HG03354 (cell line): ENCODE measurements around the gene ZNF217.
"Not testable (repeated sequence)": the region's sequence is repeated elsewhere in the genome, so short reads cannot be mapped to it uniquely, and the experiment has no call there.

Experiments used
- ATAC-seq: cut with Tn5 transposase; IDR thresholded peaks from one replicate; pipeline ENCODE4 v1.9.1; 2021; ENCODE audit warnings: mild to moderate bottlenecking; ENCODE audit not compliant: unreplicated experiment, poor library complexity, severe bottlenecking

Gene ZNF217

DNA sequence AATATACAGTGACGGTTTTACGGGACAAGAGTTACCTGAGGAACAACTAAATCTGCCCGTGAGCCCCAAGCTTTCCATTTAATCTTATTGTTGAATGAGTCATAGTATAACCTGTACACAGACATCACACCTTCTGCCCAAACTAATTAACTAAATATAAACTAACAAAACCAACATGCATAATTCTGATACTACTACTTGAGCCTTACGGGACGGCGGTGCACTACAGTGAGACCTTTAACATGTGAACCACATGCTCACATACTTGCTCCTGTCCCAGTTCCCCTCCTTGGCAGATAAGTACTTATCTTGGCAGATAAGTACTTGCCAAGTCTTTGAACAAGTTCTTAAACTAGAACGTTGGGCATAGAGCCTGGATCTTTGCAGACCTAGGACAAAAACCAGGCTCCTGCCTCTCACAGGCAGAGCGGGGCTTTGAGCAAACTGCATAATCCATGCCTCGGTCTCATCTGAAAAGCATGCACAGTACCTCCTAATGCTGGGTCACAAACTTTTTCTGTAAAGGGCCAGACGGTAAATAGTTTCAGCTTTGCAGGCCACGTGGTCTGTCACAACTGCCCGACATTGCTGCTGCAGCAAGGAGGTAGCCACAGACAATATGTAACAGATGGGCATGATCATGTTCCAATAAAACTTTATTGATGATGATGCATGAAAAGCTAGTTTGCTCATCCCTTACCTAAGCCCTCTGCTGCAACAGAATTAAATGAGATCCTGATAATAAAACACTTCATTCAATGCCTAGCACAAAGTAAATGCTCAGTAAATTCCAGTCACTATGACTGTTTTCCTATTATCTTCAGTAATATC is 23.0 kb downstream of the ZNF217 start:
- ATAC-seq = no peak

DNA sequence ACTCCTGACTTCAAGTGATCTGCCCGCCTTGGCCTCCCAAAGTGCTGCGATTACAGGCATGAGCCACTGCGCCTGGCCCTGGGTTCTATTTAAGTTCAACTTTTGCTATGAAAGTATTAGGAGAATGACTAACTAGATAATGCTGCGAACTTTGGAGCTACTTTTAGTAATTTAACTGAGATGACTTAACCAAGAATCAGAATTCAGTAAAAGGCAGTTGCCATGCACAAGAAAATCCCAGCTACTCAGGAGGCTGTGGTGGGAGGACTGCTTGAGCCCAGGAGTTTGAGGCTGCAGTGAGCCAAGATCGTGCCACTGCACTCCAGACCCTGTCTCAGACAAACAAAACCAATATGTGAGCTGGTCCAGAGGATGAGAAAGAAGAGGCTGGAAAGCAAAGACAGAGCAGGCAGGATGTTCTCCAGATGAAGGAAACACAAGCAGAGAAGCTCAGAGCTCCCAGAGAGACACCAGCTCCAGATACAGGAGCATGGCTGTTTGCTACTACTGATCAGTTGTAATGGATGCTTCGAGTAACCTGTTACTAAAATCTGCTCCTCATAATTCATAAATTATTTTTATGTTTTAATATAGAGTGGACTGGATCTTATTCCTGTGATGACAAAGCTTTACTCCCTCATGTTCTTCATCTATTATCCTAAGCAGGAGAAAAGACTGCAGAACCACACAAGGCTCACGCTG is 23.9 kb downstream of the ZNF217 start:
- no peak for ATAC-seq

DNA sequence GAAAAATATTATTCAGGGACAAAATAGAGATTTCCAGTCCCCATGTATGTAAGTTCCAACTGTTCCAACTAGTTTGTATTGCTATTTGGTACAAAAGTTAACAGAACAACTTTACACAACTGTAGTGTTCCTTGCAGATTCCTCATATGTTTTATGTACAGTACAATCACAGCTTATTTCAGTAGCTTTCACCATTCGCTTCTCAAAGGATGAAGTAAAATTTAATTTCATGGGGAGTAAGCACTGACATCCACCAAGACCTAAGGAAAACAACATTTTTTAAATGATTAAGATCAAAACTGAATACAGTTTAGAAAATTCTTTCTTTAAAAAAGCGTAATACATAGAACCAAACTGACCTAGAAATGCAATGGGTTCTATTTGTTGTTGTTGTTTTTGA is 24.6 kb downstream of the ZNF217 start:
- no peak for ATAC-seq

DNA sequence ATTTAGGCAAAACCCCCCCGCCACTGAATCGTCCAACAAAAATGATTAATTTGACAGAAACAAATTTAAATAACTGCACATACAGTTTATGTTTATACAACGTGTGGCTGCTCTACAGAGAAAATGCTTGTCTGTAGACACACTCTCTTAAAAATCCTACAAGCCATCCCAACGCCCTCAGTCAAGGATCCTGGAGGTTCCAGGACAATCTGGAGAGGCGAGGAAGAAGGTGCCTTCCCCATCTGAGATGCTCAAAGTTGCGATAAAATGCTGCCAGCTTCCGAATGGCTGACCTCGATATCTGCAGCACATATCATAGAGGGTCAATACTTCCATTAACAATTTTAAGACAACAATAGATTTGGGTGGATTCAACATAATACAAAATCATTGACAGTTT is 25.3 kb downstream of the ZNF217 start:
- ATAC-seq = no peak

DNA sequence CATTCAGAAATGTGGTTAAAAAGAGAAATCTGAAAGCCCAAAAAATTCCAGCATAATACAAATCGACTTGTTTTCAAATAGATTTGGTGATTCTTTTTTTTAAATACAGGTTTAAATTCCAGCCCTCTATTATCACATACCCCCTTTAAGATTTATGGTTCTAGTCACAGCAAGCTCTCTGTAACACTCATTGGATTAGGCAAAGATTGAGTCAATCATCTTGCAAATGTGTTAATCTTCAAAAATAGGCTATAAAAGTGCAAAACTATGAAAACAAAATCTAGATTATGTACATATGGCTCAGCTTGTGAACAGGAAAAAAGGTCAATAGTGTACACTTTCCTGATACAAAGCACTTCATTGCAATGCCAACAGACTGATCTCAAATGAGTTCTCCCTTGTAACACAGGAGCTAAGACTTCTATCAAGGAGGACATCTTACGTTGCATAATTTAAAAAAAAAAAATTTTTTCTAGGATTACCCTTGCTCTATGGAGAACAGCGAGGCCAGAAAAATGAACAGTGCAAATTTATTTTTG is 26.2 kb downstream of the ZNF217 start:
- ATAC-seq = no peak

DNA sequence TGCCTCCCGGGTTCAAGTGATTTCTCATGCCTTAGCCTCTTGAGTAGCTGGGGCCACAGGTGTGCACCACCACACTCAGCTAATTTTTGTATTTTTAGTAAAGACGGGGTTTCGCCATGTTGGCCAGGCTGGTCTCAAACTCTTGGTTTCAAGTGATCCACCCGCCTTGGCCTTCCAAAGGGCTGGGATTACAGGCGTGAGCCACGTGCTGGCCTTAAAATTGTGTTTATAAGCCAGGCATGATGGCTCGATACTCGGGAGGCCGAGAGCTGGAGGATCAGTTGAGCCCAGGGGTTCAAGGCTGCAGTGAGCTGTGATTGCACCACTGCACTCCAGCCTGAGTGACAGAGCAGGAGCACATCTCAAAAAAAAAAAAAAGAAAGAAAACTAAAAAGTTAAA is 27.0 kb downstream of the ZNF217 start:
- ATAC-seq = not testable (repeated sequence)

DNA sequence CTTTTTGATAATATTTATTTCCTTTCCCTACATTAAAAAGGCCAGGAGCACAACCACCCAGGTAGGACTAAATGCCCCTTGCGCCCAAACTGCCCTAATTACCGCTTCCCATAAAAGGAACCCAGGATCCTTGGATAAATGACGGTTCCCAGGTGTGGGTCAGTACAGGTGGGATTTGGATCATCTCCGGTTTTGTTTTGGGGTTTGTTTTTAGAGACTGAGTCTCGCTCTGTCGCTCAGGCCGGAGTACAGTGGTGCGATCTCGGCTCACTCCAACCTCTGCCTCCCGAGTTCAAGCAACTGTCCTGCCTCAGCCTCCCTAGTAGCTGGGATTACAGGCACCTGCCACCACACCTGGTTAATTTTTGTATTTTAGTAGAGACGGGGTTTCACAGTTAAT is 28.4 kb downstream of the ZNF217 start:
- no peak for ATAC-seq

DNA sequence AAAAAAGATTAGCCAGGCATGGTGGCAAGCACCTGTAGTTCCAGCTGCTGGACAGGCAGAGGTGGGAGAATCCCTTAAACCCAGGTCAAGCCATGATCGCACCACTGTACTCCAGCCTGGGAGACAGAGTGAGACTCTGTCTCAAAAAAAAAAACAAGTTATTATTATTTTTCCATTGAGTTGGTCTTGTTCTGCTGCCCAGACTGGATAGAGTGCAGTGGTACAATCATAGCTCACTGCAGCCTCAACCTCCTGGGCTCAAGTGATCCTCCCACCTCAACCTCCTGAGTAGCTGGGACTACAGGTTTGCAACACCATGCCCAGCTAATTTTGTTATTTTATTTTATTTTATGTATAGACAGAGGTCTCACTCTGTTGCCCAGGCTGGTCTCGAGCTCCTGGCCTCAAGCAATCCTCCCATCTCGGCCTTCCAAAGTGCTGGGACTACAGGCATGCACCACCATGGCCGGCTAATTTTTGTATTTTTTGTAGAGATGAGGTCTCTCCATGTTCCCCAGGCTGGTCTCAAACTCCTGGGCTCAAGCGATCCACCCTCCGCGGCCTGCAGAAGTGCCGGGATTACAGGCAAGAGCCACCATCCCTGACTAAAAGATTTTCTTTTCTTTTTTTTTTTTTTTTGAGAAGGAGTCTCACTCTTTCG is 31.4 kb downstream of the ZNF217 start:
- ATAC-seq = not testable (repeated sequence)

DNA sequence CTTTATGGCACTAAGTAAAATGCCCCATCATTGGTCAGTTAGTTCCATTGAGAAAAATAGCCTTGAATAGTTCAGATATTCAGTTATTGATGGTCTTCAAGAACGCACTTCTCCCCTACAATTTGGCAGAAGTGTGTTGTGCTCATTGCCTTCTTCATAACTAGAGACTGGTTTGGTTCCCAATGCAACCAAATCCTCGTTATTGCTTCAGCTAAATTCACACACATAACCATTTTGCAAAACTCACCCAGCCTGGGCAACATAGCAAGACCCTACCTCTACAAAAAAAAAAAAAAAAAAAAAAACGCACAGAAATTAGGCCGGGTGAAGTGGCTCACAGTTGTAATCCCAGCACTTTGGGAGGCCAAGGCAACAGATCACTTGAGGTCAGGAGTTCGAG is 32.1 kb downstream of the ZNF217 start:
- ATAC-seq = no peak

DNA sequence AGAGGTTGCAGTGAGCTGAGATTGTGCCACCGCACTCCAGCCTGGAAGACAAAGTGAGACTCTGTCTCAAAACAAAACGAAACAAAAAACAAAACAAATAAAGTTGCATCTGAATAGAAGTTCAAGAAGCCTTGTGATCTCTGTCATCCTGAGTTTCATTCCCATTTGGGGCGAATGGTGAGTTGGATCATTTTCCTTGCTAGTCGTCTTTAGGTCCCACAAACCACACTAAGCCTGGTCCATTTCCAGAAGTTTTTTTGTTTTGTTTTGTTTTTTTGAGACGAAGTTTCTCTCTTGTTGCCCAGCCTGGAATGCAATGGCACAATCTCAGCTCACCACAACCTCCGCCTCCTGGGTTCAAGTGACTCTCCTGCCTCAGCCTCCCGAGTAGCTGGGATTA is 33.8 kb downstream of the ZNF217 start:
- no peak for ATAC-seq

DNA sequence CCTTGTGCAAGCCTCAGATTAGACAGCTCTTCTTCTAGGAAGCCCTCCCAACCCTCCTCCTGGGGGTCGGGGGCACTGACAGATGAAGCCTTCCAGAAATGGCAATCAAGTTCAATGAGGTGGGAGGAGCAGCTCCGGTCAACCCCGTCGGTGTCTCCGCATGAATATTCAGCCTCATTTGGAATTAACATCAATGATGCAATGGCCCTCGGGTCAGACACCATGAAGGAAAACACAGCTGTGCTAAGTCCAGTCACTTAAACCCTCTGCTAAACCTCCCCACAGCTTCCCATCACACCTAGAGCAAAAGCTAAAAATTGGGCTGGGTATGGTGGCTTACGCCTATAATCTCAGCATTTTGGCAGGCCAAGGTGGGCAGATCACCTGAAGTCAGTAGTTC is 36.5 kb downstream of the ZNF217 start:
- no peak for ATAC-seq

DNA sequence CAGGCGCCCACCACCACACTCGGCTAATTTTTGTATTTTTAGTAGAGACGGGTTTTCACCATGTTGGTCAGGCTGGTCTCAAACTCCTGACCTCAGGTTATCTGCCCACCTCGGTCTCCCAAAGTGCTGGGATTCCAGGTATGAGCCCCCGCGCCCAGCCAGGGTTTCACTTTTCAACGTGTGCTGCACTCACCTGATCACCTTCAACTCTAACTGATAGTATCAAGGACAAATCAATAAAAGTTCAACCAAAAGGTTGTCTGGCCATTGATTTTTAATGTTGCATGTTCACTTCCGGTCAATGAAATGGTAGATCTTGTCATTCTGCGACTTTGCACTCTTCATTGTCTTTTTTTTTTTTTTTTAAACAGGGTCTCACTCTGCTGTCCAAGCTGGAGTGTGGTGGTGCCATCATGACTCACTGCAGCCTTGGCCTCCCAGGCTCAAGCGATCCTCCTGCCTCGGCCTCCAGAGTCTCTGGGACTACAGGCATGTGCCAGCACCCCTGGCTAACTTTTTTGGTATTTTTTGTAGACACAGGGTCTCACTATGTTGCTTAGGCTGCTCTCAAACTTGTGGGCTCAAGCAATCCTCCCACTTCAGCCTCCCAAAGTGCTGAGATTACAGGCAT is 37.3 kb downstream of the ZNF217 start:
- ATAC-seq = no peak

DNA sequence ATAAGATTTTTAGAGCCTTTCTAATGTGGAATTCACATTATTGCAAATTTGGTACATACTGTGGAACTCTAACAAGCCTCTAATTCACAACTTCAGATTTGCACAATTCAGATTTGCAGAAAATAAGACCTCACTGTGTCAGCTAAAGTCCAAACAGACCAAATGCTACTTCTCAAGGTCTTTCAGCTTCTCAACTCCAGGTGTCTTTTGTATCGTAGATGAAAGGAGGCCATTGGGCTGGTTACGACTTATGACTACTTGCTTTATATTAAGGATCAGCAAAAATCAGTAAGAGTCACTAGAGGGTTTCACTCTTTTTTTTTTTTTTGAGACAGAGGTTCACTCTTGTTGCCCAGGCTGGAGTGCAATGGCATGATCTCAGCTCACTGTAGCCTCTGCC is 37.8 kb downstream of the ZNF217 start:
- ATAC-seq = no peak

DNA sequence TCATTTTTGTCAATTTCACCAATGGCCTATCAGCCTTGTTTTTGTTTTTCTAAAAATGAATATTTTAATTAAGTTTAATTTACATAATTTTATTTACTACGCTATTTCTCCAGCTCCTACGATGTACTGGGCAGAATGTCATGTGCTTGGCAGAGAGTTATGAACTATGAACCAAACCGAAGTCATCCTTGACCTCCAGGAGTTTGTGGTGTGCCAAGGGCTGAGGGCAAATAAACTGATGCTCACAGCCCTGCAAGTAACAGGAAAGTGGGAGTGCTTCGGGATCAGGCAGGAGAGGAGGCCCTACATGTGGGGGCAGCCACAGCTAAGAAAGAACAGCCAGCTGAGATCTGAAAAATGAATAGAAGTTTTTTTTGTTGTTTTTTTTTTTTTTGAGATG is 38.6 kb downstream of the ZNF217 start:
- no peak for ATAC-seq

DNA sequence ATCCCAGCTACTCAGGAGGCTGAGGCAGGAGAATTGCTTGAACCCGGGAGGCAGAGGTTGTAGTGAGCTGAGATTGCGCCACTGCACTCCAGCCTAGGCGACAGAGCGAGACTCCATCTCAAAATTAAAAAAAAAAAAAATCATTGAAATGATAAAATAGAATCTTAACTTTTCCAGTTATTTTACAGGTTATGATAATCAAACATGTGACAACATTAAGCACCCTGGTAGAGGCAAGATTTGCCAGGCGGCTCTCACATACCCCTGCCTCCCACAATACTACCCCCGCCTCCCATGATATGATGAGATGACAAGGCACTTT is 41.1 kb downstream of the ZNF217 start:
- not testable (repeated sequence) for ATAC-seq

DNA sequence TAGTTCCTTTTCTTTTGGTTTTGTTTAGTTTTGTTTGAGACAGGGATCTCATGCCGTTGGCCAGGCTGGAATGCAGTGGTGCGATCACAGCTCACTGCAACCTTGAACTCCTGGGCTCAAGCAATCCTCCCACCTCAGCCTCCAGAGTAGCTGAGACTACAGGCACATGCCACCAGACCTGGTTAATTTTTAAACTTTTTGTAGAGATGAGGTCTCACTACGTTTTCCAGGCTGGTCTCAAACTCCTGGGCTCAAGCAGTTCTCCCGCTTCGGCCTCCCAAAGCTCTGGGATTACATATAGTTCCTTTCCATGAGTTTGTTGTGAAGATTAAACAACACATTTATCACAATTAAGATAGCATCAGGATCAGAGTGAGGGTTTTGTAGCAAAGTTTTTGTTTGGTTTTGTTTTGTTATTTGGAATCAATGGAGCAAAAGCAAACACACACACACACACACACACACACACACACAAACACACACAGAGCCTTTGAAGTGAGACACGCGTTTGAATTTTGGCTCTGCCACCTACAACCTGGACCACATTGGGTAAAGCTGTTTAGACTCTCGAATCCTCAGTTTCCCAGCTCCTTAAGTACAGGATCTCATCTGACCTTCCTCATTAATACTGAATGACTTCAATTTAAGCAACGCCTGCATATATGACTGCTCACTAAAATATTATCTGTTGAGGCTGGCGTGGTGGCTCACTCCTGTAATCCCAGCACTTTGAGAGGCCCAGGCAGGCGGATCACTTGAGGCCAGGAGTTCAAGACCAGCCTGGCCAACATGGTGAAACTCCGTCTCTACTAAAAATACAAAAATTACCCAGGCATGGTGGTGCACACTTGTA is 41.7 kb downstream of the ZNF217 start:
- not testable (repeated sequence) for ATAC-seq

DNA sequence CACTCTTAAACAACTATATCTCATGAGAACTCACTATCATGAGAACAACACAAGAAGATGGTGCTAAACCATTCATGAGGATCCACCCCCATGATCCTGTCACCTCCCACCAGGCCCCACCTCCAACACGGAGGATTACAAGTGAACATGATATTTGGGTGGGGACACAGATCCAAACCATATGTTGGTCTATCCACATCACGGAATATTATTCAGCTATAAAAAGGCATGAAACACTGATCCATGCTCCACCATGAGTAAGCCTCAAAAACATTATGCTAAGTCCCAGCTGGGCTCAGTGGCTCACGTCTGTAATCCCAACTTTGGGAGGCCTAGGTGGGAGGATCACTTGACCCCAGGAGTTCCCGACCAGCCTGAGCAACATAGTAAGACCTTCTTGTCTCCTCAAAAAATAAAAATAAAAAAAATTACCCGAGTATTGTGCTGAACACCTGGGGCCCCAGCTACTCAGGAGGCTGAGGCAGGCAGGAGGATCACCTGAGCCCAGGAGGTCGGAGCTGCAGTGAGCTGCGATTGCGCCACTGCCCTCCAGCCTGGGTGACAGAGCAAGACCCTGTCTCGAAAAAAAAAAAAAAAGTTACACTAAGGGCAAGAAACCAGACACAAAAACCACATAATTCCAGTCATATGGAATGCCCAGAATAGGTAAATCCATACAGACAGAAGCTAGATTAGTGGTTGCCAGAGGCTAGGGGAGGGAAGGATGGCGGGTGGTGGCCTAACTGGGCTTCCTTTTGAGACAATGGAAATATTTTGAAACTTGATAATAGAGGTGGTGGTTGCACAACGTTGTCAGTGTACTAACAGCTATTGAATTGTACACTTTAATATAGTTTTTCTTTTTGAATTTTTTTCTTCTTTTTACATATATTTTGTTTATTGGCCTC is 43.1 kb downstream of the ZNF217 start:
- ATAC-seq = no peak

DNA sequence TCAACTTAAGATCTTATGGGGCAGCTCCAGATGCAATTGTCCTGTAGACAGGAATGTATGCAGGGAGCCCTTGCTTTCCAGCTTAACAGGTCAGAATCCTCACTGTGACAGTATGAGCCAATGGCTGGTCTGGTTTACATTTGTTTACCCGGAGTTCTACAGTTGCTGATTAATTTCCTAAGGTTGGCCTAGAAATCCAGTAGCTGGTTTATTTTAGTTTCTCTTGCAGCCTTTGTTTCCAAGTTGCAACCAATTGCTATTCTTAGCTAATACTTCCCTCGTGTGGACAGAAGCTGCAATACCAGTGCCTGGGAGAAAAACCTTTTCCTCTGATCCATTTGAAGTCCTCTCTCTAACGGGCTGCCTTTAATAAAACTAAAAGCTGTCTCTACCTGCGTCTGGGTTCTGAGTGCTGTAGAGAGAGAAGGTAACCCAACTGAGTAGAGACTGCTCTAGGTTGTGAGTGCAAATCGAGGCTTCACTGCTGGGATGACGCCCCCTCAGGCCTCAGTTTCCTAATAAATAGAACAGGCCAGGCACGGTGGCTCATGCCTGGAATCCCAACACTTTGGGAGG is 45.9 kb downstream of the ZNF217 start:
- no peak for ATAC-seq
